Stimulated activated CD4-positive, alpha-beta T cell treated with anti-CD3 and anti-CD28 coated beads, Interleukin-4, amount 100 ng/mL, for 24 hours (primary cell): ENCODE data around the gene TRANK1.
"Not testable (repeated sequence)": the region's sequence is repeated elsewhere in the genome, so short reads cannot be mapped to it uniquely, and the experiment has no call there.

ENCODE experiments used
- DNase-seq: peaks from one replicate; pipeline ENCODE4 v3.0.0-alpha.2; 2020

The TRANK1 gene

GRCh38 chr3:36956155-36956554, 11.3 kb upstream of the TRANK1 start:
- no peak for DNase-seq

GRCh38 chr3:36954452-36955134, 9.7 kb upstream of the TRANK1 start:
- DNase-seq, result no peak

- not testable (repeated sequence) for DNase-seq
These were observed 3.0 kb upstream of the TRANK1 start for GRCh38 chr3:36947814-36948213.

- no peak for DNase-seq
These were observed 603 bp upstream of the TRANK1 start for GRCh38 chr3:36945333-36945980.

GRCh38 chr3:36944012-36944640, 728 bp downstream of the TRANK1 start:
- peak; percentile 32 for DNase-seq

GRCh38 chr3:36943601-36944000, 1.3 kb downstream of the TRANK1 start:
- DNase-seq, result no peak

- DNase-seq, result no peak
These were observed 2.1 kb downstream of the TRANK1 start for GRCh38 chr3:36942638-36943248.

- no peak for DNase-seq
These were observed 3.2 kb downstream of the TRANK1 start for GRCh38 chr3:36941658-36942057.

GRCh38 chr3:36941162-36941561, 3.7 kb downstream of the TRANK1 start:
- DNase-seq, result no peak

GRCh38 chr3:36937492-36937891, 7.4 kb downstream of the TRANK1 start:
- DNase-seq, result no peak

GRCh38 chr3:36933540-36934296, 11.1 kb downstream of the TRANK1 start:
- DNase-seq, result no peak

- DNase-seq, result not testable (repeated sequence)
These were observed 13.4 kb downstream of the TRANK1 start for GRCh38 chr3:36931424-36931823.

GRCh38 chr3:36928220-36928619, 16.6 kb downstream of the TRANK1 start:
- DNase-seq, result no peak

GRCh38 chr3:36926292-36926897, 18.5 kb downstream of the TRANK1 start:
- no peak for DNase-seq

- DNase-seq, result no peak
These were observed 19.9 kb downstream of the TRANK1 start for GRCh38 chr3:36924744-36925521.

GRCh38 chr3:36923981-36924743, 20.7 kb downstream of the TRANK1 start:
- DNase-seq, result no peak

- no peak for DNase-seq
These were observed 21.3 kb downstream of the TRANK1 start for GRCh38 chr3:36923523-36923943.

GRCh38 chr3:36920884-36921567, 23.8 kb downstream of the TRANK1 start:
- no peak for DNase-seq

- no peak for DNase-seq
These were observed 25.3 kb downstream of the TRANK1 start for GRCh38 chr3:36919439-36920160.

- DNase-seq, result no peak
These were observed 26.8 kb downstream of the TRANK1 start for GRCh38 chr3:36918050-36918449.
